T-helper 2 cell (primary cell): Measurements from ENCODE around the gene CSF2RB.
"Not testable (repeated sequence)": the region's sequence is repeated elsewhere in the genome, so short reads cannot be mapped to it uniquely, and the experiment has no call there.

Source experiments
- DNase-seq, 5 experiments: peaks; one replicate each; pipeline versions ENCODE4 v3.0.0 to v3.0.0-alpha.2; 2012 to 2022

The CSF2RB gene

DNA sequence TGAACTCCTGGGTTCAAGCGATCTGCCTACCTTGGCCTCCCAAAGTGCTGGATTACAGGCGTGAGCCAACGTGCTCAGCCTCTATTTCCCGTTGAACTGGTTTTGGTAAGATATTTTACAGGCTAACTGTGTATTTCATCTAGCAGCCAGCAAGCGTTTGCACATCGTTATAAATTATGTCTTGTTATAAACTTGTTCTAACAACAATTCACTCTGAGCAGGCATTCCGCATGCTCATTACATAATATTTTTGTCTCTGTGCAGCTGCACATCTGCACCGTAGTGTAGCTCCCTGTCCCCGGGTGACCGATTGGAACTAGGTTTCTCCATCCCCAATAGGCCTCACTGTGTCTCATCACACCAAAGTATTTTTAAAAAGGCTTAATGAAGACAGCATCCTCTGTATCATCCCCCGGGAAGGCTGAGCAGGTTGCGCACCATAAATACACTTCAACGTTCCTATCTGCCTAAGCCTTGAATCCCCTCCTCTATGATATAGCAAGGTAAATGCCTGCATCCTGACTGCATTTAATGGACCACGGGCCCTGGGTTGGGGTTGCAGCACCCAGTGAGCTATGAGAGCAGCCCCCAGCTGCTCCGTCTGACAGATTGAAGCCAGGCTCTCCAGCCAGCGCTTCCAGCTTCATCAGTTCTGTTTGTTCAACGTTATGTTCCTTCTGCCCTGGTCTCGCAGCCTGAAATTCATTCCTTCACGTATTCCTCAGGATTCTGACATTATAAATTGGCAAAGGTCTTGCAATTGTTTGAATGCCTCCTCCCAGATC is 58.1 kb downstream of the CSF2RB start:
- DNase-seq = no peak

DNA sequence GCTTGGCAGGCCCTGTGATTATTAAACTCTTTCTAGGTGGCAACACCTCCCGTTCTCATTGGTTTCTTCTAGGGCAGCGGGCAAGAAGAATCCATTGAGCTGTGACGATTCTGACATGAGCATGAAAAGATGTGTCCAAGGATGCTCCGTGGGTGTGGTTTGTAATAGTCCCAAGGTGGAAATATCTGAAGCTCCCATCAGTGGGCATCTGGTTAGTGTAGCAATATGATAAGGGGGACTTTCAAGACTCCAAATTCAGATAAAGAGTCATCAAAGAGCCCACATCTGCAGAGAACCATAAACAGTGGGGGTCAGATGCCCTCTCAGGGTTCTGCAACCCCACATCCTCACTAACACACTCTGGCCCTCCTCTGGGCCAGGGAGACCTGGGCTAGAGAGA is 63.2 kb downstream of the CSF2RB start:
- DNase-seq = no peak

DNA sequence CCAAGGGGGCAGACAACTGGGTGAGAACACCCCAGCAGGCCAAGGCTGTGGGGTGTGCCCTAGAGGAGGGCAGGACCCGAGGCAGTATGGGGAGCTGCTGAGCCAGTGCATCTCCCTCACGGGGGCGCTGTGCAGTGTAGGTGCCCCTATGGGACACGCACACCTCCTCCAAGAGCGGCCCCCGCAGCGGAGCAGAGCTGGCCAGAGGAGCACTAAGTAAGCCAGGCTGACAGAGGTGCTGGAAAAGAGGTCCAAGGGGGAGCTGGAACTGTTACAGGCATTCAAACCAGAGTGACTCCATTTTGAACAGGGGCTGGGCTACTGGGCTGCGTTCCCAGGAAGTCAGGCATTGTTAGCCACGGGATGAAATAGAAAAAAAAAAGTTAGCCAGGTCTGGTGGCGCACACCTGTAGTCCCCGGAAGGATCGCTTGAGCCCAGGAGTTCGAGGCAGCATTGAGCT is 64.0 kb downstream of the CSF2RB start:
- DNase-seq = peak; percentile 49 to 88 (median 72)

DNA sequence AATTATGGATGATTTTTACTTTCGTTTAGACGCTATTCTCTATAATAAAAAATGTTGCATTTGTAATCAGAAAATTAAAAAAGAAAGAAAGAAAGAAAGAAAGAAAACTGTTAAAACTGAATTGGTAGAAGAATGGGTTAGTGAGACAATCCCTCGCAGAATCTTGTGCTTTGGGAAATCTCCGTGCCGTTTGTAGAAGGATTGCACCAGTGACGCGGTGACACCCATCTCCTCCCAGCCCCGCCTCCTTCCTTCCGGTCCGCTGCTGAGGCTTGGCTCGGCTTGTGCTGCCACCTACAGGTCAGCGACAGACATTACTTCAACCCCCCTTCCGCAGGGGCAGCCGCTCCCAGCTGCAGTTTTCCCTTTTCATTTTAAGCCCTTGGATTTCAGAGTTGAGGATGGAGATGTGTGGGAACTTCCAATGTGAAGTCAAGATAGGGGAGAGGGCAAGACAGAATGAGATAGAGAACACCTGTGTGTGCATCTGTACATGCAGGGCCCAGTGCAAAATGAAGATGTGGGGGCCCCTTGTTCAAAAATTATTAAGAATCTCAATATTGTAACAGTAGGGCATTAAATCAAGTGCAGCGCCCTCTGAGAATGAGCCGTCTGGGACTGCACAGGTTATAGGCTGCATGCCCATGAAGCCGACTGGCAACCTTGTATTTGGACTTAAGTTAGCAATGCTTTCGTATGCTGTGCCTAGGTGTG is 64.7 kb downstream of the CSF2RB start:
- peak; percentile 77 to 90 (median 82) for DNase-seq

DNA sequence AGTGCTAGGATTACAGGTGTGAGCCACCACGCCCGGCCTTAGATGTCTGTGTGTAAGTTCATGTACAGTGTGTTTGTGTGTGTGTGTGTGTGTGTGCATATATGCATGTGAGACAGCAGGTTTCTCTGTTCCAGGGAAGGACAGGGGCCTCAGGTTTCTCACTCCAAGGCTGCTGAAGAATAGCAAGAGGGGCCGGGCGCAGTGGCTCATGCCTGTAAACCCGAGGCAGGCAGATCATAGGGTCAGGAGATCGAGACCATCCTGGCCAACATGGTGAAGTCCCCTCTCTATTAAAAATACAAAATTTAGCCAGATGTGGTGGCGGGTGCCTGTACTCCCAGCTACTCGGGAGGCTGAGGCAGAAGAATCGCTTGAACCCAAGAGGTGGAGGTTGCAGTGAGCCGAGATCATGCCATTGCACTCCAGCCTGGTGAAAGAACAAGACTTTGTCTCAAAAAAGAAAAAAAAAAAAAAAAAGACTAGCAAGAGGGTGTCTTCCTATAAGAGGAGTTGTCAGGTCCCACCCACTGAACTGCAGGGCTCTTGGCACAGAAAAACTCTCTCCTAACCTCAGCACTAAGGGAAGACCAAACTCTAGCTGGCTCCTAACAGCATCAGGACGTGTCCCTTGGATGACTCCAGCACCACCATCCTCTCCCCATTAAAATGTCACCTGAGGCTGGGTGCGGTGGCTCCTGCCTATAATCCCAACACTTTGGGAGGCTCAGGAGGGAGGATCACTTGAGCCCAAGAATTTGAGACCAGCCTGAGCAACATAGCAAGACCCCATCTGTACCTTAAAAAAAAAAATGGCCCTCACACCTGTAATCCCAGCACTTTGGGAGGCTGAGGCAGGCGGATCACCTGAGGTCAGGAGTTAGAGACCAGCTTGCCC is 65.8 kb downstream of the CSF2RB start:
- DNase-seq = no peak

DNA sequence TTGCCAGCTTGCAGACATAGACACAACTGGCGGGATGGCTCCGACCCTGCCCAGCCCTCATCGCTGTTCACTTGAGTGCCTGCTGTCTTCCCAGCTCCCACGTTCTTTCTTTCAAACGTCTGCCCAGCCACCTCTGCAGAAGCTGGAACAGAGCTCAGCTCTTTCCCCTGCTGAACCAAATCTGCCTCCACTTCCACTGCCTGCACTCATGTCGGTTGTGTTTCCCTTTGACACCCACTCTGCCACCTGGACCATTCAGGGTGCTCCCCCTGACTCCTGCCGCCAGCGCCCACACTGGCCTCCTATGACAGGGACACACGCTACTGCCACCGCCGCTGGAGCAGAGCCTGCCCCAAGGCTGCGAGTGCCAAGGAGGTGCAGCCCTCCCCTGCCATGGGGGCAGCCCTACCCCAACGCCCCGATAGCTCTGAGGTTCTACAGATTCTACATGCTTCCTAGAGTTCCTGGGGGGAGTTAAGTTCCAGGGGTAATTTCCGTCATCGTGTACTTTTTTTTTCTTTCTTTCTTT is 67.9 kb downstream of the CSF2RB start:
- DNase-seq = no peak

DNA sequence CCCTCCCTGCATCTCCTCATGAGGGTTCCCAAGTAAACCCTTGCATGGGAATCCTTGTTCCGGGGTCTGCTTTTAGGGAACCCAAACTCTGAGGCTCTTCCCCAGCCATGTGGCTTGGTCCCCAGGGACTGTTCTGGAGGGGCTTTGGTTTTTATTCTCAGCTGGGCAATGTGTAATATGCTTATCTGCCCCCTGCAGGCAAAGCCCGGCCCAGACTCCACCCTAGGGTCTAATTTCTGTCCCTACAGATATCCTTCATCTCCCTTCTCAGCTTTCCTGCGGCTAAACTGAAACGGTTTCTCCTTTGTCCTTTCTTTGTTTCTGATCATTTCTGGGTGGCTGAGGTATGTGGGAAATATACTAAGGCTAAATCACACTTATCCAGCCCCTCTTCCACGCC is 68.7 kb downstream of the CSF2RB start:
- no peak for DNase-seq

DNA sequence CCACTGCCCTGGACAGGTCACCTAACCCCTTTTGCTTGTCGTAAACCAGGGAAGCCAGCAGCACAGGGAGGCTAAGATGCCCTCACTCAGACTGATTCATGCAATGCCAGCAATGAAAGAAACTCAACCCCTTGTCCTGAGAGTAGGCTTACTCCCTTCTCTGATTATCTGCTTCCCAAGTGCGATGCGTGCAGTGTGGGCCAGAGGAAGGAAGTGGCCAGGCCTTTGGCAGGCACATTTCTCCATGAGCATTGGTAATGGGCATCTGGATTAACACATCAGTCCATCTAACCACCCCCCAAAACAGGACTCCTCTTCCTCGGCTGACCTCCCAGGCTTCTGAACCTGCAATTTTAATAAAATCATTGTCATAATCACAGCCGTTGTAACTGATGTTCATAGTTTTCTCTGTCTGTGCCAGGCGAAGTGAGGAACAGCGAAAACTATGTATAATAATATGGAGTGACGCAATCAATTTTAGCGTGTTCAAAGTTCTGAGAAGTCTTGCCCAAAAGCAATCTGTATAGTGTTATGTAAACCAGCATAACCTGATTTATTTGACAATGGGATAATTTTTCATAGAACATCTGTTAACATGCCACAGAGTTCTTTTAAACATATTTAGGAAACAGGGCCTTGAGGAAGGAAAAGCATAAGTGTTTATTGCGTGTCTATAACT is 71.9 kb downstream of the CSF2RB start:
- DNase-seq = no peak

DNA sequence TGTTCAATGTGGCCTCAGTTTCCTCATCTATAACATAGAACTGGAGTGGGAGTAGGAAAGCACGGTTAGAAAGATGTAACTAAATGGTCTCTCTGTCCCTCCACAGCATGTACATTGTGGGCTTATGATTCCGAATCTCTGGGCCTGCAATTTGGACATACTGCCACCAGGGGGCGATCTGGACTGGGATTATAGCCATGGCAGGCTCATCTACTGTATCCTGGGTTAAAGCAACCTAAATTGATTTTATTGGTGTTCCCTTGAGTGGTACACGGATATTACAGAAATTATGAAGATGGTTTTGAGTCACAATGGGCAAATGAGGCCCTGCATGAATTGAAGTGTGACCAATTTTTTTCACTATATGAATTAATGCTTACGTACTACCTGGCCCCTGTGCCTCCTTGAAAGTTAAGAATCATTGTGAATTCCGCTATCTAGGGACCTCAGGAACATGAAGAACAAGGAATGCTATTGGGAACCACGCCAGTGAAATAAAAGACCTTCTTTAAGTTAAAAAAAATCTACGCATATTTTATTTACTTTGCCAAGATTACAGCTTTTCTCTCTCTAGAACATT is 72.9 kb downstream of the CSF2RB start:
- peak in 2 of 5 experiments; percentile 18 to 20 for DNase-seq

DNA sequence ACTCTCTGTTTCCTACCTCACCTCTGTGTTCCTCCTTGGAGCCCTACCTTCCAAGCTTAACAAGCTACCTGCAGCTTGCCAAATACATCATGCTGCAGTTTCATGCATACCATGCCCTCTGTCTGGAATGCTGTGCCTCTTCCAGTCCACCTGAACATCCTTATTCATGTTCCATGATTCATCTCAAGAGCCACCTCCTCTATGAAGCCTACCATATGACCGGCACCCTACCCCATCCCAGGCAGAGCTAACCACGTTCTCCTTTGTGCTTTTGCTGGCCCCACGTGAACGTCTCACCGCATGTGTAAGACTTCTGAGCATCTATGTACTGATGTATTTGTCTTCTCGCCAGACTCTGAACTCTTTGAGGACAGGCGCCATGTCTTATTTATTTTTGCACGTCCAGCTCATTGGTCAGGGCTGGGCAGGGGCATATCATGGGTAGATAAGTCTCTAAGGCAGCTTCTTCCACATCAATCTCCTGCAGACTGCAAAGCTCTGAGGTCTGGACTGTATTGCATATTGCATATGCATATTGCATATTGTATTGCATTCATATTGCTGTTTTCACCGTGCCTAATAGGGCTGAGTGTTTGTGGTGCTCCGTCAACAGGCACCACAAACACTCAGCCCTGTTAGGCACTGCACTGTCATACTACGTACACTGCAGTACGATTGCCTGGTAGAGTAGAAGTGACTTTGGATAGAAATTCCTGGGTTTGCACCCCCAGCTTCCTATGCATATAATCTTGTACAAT is 74.8 kb downstream of the CSF2RB start:
- no peak for DNase-seq

DNA sequence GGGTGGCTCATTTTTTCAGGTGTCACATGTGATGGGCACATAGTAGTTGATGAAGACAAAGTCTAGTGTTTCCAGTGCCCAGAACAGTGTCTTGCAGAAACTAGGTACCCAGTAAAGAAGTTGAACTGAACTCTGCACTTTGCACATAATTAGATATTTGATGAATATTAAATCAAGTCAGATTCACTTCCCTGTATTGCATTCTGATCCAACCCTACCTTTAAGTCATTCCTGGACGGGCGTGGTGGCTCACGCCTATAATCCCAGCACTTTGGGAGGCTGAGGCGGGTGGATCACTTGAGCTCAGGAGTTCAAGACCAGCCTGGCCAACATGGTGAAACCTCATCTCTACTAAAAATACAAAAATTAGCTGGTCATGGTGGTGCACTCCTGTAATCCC is 75.6 kb downstream of the CSF2RB start:
- not testable (repeated sequence) for DNase-seq
